Spleen (tissue), 7 donors: ENCODE data around the gene MAMLD1.

Source experiments
- POLR2A ChIP-seq, 3 donors: fragments of 450-650 bp; IDR thresholded peaks; one replicate each; pipeline ENCODE4 v1.5.1; 2017; ENCODE audit warnings: antibody characterized with exemption in 3 of 3, mild to moderate bottlenecking in 1 of 3
- TF ChIP-seq, protein P1 (sequence below), 11 experiments: fragments of 200-600 bp in 7 of 11; fragments of 450-650 bp in 4 of 11; sonication (generic) in 4 of 11; IDR thresholded peaks in 8 of 11; conservative IDR thresholded peaks in 3 of 11; 1 replicate in 7 of 11; 2 replicates in 4 of 11; pipeline versions ENCODE4 v1.4.0 to v1.8.0; 2016 to 2021; ENCODE audit warnings: antibody characterized with exemption in 11 of 11, inconsistent platforms in 4 of 11, mild to moderate bottlenecking in 1 of 11
- donor health status: DM: no; HTN: no; CAD: no; lungs with moderate emphysema.
- donor health status: DM: no; HTN: no; CAD: no.
- donor health status: DM: no; HTN: no; CAD: no.

DNA sequence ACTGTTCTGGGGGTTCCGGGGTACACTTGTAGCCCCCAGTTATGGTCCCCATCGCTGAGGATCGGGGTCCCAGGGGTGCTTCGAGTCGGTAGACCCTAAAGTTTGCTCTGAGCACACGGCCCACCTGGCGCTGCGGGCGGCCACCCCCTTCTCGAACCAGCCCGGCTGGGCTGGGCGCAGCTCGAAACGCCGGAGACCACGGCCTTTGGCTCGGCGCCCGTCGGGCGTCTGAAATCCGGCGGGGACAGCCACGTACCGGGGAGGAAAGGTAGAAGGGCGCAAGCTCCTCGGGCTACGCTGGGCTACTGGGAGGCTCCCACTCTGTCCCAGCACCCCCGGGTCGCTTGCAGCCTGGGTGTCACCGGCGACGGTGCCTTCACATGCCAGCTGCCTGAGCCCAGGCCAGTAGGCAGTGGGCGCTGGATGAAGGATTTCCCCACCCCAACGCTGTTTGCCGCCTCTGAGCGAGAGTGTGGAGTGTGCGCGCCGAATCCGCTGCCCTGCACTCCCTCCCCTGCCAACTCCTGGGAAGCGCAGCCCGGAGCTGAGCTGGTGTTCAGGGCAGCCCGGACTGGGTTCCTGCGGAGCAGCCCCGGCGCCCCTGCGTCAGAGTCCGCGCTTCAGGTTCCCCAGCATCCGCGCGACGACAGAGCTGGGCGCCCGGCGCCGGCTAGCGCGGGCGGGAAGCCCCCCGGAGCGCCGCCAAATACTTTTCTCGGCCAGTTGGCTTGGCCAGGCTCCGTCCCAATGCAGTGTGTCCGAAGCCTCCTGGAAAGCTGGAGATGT lies 637 bp downstream of the MAMLD1 start:
- no peak for TF ChIP-seq POLR2A (IDR thresholded peaks at IDR 0.05)
- TF ChIP-seq, protein P1, sequence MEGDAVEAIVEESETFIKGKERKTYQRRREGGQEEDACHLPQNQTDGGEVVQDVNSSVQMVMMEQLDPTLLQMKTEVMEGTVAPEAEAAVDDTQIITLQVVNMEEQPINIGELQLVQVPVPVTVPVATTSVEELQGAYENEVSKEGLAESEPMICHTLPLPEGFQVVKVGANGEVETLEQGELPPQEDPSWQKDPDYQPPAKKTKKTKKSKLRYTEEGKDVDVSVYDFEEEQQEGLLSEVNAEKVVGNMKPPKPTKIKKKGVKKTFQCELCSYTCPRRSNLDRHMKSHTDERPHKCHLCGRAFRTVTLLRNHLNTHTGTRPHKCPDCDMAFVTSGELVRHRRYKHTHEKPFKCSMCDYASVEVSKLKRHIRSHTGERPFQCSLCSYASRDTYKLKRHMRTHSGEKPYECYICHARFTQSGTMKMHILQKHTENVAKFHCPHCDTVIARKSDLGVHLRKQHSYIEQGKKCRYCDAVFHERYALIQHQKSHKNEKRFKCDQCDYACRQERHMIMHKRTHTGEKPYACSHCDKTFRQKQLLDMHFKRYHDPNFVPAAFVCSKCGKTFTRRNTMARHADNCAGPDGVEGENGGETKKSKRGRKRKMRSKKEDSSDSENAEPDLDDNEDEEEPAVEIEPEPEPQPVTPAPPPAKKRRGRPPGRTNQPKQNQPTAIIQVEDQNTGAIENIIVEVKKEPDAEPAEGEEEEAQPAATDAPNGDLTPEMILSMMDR (IDR thresholded peaks at IDR 0.05 in 8 of 11, conservative IDR thresholded peaks at IDR 0.05 in 3 of 11), result no peak
